ENCODE results near the gene WDR82. TPM values are rescaled to one million over a fixed set of nuclear protein-coding genes. Genes with fewer than 3 reads are reported as not detected.

Gene WDR82
- total and polyA plus RNA-seq, 2 experiments from 2014 or later = 25.2 to 71.8 TPM

DNA sequence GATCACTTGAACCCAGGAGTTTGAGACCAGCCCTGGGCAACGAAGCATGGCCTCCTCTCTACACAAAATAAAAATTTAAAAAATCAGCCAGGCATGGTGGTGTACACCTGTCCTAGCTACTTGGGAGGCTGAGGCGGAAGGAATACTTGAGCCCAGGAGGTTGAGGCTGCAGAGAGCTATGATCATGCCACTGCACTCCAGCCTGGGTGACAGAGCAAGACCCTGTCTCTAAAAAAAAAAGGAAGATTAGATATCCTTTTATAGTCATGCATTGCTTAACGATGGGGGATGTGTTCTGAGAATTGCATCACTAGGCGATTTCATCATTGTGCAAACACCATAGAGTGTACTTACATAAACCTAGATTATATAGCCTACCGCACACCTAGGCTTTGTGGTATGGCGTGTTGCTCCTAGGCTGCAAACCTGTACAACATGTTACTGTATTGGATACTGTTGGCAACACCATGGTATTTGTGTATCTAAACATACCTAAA is 67.9 kb downstream of the WDR82 start:
- H3K4me3 ChIP-seq = no peak overlapping the region
- peaks cover 7% of the 10 kb centered on the region; the same call in 1 of the 2 replicates for H4K20me1 ChIP-seq (replicated peaks; ENCODE audit: insufficient read depth)
- peaks cover 69% of the 10 kb centered on the region for H3K36me3 ChIP-seq (ENCODE audit: insufficient read depth)
- H3K9me2 ChIP-seq (ENCODE audit: insufficient read depth) = no peaks in the 10 kb centered on the region
- Mint-ChIP-seq H3K9me3 (no peaks in the 10 kb centered on the region), H3K27ac (no peak overlapping the region), H3K36me3 (ENCODE audit: low read depth) (peaks cover 97% of the 10 kb centered on the region), H3K4me1 (no peaks in the 10 kb centered on the region), H3K27me3 (ENCODE audit: insufficient read depth, low read depth, poor library complexity) (peaks cover 5% of the 10 kb centered on the region), H3K4me3 (no peak overlapping the region)
- H3K4me1 ChIP-seq (ENCODE audit: insufficient read depth) = no peaks in the 10 kb centered on the region
- H3K4me2 ChIP-seq = no peak overlapping the region
- H2AFZ ChIP-seq = no peak overlapping the region
- no peaks in the 10 kb centered on the region for H3K79me2 ChIP-seq (replicated peaks; ENCODE audit: insufficient read depth)
- no peak for ATAC-seq
- H3K27ac ChIP-seq (ENCODE audit: low read depth) = no peak overlapping the region
- H3K27me3 ChIP-seq (ENCODE audit: insufficient read depth) = no peaks in the 10 kb centered on the region
- TF ChIP-seq ZNF331 (CRISPR knock-in tag; IDR thresholded peaks at IDR 0.05; ENCODE audit: low read depth) = no peak
- no peak for TF ChIP-seq JUNB (IDR thresholded peaks at IDR 0.05; ENCODE audit: unreplicated experiment)
- TF ChIP-seq, protein P1, sequence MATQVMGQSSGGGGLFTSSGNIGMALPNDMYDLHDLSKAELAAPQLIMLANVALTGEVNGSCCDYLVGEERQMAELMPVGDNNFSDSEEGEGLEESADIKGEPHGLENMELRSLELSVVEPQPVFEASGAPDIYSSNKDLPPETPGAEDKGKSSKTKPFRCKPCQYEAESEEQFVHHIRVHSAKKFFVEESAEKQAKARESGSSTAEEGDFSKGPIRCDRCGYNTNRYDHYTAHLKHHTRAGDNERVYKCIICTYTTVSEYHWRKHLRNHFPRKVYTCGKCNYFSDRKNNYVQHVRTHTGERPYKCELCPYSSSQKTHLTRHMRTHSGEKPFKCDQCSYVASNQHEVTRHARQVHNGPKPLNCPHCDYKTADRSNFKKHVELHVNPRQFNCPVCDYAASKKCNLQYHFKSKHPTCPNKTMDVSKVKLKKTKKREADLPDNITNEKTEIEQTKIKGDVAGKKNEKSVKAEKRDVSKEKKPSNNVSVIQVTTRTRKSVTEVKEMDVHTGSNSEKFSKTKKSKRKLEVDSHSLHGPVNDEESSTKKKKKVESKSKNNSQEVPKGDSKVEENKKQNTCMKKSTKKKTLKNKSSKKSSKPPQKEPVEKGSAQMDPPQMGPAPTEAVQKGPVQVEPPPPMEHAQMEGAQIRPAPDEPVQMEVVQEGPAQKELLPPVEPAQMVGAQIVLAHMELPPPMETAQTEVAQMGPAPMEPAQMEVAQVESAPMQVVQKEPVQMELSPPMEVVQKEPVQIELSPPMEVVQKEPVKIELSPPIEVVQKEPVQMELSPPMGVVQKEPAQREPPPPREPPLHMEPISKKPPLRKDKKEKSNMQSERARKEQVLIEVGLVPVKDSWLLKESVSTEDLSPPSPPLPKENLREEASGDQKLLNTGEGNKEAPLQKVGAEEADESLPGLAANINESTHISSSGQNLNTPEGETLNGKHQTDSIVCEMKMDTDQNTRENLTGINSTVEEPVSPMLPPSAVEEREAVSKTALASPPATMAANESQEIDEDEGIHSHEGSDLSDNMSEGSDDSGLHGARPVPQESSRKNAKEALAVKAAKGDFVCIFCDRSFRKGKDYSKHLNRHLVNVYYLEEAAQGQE (IDR thresholded peaks at IDR 0.05; ENCODE audit: unreplicated experiment) = no peak
- TF ChIP-seq POLR2AphosphoS5 (IDR thresholded peaks at IDR 0.05; ENCODE audit: low read depth) = no peak
- TF ChIP-seq, protein P2, sequence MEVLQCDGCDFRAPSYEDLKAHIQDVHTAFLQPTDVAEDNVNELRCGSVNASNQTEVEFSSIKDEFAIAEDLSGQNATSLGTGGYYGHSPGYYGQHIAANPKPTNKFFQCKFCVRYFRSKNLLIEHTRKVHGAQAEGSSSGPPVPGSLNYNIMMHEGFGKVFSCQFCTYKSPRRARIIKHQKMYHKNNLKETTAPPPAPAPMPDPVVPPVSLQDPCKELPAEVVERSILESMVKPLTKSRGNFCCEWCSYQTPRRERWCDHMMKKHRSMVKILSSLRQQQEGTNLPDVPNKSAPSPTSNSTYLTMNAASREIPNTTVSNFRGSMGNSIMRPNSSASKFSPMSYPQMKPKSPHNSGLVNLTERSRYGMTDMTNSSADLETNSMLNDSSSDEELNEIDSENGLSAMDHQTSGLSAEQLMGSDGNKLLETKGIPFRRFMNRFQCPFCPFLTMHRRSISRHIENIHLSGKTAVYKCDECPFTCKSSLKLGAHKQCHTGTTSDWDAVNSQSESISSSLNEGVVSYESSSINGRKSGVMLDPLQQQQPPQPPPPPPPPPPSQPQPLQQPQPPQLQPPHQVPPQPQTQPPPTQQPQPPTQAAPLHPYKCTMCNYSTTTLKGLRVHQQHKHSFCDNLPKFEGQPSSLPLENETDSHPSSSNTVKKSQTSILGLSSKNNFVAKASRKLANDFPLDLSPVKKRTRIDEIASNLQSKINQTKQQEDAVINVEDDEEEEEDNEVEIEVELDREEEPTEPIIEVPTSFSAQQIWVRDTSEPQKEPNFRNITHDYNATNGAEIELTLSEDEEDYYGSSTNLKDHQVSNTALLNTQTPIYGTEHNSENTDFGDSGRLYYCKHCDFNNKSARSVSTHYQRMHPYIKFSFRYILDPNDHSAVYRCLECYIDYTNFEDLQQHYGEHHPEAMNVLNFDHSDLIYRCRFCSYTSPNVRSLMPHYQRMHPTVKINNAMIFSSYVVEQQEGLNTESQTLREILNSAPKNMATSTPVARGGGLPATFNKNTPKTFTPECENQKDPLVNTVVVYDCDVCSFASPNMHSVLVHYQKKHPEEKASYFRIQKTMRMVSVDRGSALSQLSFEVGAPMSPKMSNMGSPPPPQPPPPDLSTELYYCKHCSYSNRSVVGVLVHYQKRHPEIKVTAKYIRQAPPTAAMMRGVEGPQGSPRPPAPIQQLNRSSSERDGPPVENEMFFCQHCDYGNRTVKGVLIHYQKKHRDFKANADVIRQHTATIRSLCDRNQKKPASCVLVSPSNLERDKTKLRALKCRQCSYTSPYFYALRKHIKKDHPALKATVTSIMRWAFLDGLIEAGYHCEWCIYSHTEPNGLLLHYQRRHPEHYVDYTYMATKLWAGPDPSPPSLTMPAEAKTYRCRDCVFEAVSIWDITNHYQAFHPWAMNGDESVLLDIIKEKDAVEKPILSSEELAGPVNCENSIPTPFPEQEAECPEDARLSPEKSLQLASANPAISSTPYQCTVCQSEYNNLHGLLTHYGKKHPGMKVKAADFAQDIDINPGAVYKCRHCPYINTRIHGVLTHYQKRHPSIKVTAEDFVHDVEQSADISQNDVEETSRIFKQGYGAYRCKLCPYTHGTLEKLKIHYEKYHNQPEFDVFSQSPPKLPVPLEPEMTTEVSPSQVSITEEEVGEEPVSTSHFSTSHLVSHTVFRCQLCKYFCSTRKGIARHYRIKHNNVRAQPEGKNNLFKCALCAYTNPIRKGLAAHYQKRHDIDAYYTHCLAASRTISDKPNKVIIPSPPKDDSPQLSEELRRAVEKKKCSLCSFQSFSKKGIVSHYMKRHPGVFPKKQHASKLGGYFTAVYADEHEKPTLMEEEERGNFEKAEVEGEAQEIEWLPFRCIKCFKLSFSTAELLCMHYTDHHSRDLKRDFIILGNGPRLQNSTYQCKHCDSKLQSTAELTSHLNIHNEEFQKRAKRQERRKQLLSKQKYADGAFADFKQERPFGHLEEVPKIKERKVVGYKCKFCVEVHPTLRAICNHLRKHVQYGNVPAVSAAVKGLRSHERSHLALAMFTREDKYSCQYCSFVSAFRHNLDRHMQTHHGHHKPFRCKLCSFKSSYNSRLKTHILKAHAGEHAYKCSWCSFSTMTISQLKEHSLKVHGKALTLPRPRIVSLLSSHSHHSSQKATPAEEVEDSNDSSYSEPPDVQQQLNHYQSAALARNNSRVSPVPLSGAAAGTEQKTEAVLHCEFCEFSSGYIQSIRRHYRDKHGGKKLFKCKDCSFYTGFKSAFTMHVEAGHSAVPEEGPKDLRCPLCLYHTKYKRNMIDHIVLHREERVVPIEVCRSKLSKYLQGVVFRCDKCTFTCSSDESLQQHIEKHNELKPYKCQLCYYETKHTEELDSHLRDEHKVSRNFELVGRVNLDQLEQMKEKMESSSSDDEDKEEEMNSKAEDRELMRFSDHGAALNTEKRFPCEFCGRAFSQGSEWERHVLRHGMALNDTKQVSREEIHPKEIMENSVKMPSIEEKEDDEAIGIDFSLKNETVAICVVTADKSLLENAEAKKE (CRISPR knock-in tag; IDR thresholded peaks at IDR 0.05) = no peak
- no peak for TF ChIP-seq EZH2 (IDR thresholded peaks at IDR 0.05; ENCODE audit: low read depth, unreplicated experiment)
- TF ChIP-seq STAT1 (IDR thresholded peaks at IDR 0.05; ENCODE audit: unreplicated experiment) = no peak
- DNase-seq (ENCODE audit: low spot score) = no peak
- H3F3A ChIP-seq (replicated peaks; ENCODE audit: low read depth) = peaks cover 8% of the 10 kb centered on the region; the same call in 1 of the 2 replicates

Data from GM23338 (cell line).